HUDEP-2 (cell line): ENCODE data around the gene ABLIM1.

Experiments used
- DNase-seq, 76 experiments: peaks; one replicate each; lab custom pipeline; 2025; ENCODE audit not compliant: unreplicated experiment in 76 of 76; lab: John Stamatoyannopoulos, UW

ABLIM1 gene

GRCh38 chr10:114525368-114525949 is 132.6 kb downstream of the ABLIM1 start:
- DNase-seq, result no peak

- DNase-seq, result no peak
Observed at GRCh38 chr10:114523876-114524275, 134.2 kb downstream of the ABLIM1 start.

- no peak for DNase-seq
Observed at GRCh38 chr10:114521255-114521654, 136.8 kb downstream of the ABLIM1 start.

DNA sequence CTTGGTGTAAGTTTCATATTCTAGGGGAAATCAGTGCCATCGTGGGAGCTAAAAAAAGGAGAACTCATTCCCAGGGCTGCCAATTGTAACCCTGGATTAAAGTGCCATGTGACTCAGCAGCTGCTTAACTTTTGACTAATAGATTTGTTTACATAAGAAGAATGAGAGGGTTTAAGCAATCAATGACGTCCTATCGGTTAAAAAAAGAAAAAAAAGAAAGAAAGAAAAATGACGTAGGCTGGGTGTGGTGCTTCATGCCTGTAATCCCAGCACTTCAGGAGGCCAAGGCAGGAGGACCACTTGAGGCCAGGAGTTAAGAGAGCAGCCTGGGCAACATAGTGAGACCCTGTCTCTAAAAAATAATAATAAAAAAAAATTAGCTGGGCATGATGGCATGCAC is 137.6 kb downstream of the ABLIM1 start:
- no peak for DNase-seq

DNA sequence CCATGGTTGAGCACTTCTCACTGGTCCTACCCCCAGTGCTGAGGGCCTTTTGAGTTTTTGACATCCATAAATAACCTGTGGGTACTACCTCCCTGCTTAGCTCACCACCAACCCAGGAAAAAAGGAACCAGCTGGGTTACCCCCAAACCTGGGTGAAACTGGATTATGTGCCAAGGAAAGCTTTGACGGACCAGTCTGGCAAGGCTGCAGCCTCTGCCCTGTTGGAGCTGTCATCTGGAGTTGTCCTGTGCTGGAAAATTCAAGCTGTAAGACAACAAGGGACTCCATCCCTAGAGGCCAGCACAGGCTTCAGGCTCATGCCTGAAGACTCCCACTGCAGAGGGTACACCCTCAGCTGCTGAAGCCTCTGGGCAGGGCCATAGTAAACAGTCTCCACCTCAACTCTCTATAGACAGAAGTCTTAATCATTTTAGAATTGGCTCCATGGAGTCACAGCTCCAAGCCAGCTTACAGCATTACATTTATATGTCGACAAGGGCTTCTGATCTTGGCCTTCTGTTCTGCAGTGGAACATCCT is 138.2 kb downstream of the ABLIM1 start:
- no peak for DNase-seq

DNA sequence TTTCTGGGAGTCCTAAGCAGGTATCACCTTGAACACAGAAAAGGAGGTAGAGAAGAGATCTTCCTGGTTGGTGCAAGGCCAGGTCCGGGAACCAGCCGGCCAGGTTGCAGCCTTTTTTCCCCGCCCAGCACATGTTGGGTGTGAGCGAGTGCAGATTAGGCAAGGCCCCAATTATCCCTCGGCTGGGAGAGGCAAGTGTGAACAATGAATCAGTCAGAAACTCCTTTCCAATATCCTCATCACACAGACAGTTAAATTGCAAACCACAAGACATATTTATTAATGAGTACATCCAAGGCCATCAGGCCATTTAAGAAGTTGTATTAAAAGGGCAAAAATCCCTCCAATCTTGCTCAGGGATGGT is 138.8 kb downstream of the ABLIM1 start:
- no peak for DNase-seq

DNA sequence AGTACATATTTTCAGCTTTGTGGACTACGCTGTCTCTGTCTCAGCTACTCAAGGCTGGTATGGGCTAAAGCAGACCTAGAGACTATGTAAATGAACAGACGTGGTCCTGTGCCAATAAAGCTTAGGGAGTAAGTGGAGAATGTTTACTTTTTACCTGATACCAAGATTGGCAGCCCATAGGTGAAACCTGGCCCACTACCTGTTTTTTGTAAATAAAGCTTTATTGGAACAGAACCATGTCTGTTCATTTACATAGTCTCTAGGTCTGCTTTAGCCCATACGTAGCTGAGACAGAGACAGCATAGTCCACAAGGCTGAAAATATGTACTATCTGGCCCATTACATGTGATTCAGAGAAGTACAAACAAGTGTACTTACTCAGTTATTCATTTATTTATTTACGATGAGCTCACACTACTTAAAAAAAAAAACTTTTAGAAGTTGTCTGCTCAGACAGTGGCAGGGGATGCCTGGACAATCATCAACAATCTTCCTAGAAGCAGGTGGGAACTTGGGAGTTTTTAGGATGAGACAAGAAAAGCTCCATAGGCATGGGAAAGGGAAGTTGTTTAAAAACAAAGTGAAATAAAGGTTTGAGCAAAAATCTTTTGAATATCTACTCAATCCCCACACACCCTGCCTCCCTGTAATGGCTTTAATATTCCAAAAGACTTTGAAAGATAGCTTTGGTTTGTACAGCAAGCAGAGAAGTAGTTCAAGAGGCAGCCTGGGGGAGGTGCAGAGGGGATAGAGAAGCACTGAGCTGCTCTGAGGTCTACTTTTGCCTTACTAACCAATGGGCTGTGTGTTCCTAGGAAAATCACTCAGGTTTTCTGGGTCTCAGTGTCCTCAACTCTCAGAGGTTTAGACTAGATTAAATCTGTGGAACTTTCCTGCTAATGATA is 139.4 kb downstream of the ABLIM1 start:
- DNase-seq, result no peak

GRCh38 chr10:114517368-114518250 is 140.5 kb downstream of the ABLIM1 start:
- no peak for DNase-seq

GRCh38 chr10:114516356-114516755 is 141.7 kb downstream of the ABLIM1 start:
- DNase-seq, result no peak

DNA sequence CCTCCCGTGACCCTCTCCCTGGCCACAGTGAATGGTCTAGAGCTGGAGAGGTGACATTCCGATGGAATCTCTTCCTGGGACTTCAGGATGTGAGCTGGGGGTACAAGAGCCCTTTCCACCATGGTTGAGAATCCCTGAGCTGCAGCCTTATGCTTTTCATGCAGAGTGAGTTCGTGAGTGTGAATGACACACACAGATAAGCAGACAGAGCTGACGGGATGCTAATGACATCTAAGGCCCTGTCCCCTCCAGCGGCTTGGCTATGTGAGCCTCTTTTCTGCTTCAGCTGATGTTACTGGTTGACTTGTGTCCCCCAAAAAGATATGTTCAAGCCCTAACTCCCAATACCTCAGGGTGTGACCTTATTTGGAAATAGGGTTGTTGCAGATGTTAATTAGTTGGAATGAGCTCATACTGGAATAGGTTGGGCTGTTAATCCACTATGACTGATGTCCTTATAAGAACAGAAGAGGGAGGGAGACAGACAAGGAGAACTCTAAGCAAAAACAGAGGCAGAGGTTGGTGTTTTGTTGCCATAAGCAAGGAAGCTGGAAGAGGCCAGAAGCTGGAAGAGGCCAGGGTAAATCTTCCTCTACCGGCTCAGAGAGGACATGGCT is 142.7 kb downstream of the ABLIM1 start:
- no peak for DNase-seq

GRCh38 chr10:114513381-114513792 is 144.7 kb downstream of the ABLIM1 start:
- DNase-seq, result no peak

- DNase-seq, result no peak
Observed at GRCh38 chr10:114511881-114512280, 146.2 kb downstream of the ABLIM1 start.

- no peak for DNase-seq
Observed at GRCh38 chr10:114508376-114508775, 149.7 kb downstream of the ABLIM1 start.

DNA sequence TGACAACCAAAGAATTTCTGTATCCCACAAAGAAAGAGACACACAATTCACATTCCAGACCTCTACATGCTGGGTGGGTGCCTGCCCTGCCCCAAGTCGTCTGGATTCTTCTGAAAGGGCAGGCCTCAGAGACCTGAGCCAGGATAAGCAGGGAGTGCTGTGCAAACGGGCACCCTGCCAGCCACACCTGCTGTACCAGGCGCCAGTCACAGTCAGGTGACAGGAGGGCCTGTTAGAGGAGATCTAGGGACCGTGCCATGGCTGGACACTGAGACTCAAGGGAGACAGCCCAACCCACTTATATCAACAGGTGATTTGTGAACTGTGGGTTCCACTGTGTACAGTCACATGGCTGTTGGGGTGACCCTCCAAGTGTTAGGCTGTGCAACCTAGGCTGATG is 150.6 kb downstream of the ABLIM1 start:
- DNase-seq, result no peak

GRCh38 chr10:114506871-114507385 is 151.1 kb downstream of the ABLIM1 start:
- no peak for DNase-seq

GRCh38 chr10:114504769-114505579 is 153.1 kb downstream of the ABLIM1 start:
- DNase-seq, result no peak

- DNase-seq, result no peak
Observed at GRCh38 chr10:114502074-114502473, 156.0 kb downstream of the ABLIM1 start.

- DNase-seq, result no peak
Observed at GRCh38 chr10:114501650-114502049, 156.4 kb downstream of the ABLIM1 start.

GRCh38 chr10:114500643-114501042 is 157.4 kb downstream of the ABLIM1 start:
- DNase-seq, result no peak
